HEK293T (cell line): Measurements from ENCODE around the gene PAFAH1B2.

Source experiments
- ARNT ChIP-seq: fragments of 450-650 bp; IDR thresholded peaks from 2 replicates; pipeline ENCODE4 v1.6.1; 2017; ENCODE audit warnings: mild to moderate bottlenecking
- BHLHE40 ChIP-seq: fragments of 450-650 bp; IDR thresholded peaks from 2 replicates; pipeline ENCODE4 v1.6.1; 2016; ENCODE audit warnings: mild to moderate bottlenecking, moderate library complexity, borderline replicate concordance
- CTBP1 ChIP-seq: fragments of 450-650 bp; IDR thresholded peaks from 2 replicates; pipeline ENCODE4 v1.6.1; 2016; ENCODE audit warnings: borderline replicate concordance
- ELF4 ChIP-seq: fragments of 450-650 bp; IDR thresholded peaks from 2 replicates; pipeline ENCODE4 v1.6.1; 2017; ENCODE audit warnings: antibody characterized with exemption
- FOXA1 ChIP-seq: fragments of 450-650 bp; IDR thresholded peaks from 2 replicates; pipeline ENCODE4 v1.6.1; 2016; ENCODE audit warnings: mild to moderate bottlenecking
- FOXK2 ChIP-seq: fragments of 450-650 bp; IDR thresholded peaks from 2 replicates; pipeline ENCODE4 v1.6.1; 2016; ENCODE audit warnings: mild to moderate bottlenecking
- FOXM1 ChIP-seq: fragments of 450-650 bp; IDR thresholded peaks from 2 replicates; pipeline ENCODE4 v1.6.1; 2017; ENCODE audit warnings: mild to moderate bottlenecking, borderline replicate concordance
- NFRKB ChIP-seq: fragments of 450-650 bp; IDR thresholded peaks from 2 replicates; pipeline ENCODE4 v1.6.1; 2016; ENCODE audit warnings: mild to moderate bottlenecking, moderate library complexity
- SP1 ChIP-seq: fragments of 450-650 bp; IDR thresholded peaks from 2 replicates; pipeline ENCODE4 v1.6.1; 2017
- SUZ12 ChIP-seq: fragments of 450-650 bp; IDR thresholded peaks from 2 replicates; pipeline ENCODE4 v1.6.1; 2016; ENCODE audit warnings: mild to moderate bottlenecking
- TARDBP ChIP-seq: fragments of 450-650 bp; IDR thresholded peaks from 2 replicates; pipeline ENCODE4 v1.6.1; 2016
- TF ChIP-seq, protein P1 (sequence below): fragments of 450-650 bp; IDR thresholded peaks from 2 replicates; pipeline ENCODE4 v1.6.1; 2016

DNA sequence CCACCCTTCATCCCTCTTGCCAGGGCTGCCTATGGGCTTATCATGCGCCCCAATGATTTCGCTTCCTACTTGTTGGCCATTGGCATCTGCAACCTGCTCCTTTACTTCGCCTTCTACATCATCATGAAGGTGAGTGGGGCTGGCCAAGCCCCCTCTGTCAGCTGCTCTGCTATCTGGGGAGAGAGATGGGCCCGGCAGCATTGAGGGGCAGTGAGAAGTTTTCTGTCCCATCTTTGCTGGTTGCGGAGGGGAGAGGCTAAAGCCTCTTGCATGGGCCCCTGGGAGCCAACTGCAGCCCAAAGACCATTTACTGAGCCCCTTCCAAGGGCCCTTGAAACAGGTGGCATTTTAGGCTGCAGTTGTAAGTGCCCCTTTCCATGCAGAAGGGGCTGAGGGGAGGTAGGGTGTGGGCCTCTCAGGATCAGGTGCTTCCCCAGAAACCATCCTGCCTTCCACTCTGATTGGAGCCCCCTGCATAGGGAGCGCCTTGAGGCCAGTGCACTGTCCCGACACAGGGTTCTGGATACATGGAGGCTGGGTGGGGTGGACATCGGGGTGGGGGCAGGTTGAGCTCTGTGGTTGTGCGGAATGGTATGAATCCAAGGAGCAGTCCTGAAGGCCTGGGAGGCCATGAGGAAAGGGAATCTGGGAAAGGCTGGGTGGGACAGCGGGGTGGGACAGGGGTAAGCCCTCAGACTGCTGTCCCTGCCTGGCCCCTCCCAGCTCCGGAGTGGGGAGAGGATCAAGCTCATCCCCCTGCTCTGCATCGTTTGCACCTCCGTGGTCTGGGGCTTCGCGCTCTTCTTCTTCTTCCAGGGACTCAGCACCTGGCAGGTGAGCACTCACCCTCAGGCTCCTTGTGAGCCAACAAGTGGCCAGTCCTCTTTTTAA lies 49.3 kb downstream of the PAFAH1B2 start:
- no peak for TF ChIP-seq TARDBP
- TF ChIP-seq SUZ12, result no peak
- TF ChIP-seq BHLHE40, result no peak
- no peak for TF ChIP-seq FOXM1
- TF ChIP-seq ELF4, result no peak
- TF ChIP-seq SP1, result no peak
- TF ChIP-seq FOXK2, result no peak
- TF ChIP-seq NFRKB, result no peak
- TF ChIP-seq CTBP1, result no peak
- TF ChIP-seq ARNT, result no peak
- TF ChIP-seq, protein P1, sequence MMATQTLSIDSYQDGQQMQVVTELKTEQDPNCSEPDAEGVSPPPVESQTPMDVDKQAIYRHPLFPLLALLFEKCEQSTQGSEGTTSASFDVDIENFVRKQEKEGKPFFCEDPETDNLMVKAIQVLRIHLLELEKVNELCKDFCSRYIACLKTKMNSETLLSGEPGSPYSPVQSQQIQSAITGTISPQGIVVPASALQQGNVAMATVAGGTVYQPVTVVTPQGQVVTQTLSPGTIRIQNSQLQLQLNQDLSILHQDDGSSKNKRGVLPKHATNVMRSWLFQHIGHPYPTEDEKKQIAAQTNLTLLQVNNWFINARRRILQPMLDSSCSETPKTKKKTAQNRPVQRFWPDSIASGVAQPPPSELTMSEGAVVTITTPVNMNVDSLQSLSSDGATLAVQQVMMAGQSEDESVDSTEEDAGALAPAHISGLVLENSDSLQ, result no peak
- TF ChIP-seq FOXA1, result no peak
